ENCODE data around the gene CHCHD2.
A peak's percentile ranks its signal among the peaks of the same experiment; 100 is the strongest.

The CHCHD2 gene

GRCh38 chr7:56053379-56053778 is 52.9 kb downstream of the CHCHD2 start:
- H3K27me3 ChIP-seq (ENCODE audit: insufficient read depth, poor library complexity, severe bottlenecking), result no peaks in the 10 kb centered on the region
- no peak for TF ChIP-seq CTCF (IDR thresholded peaks at IDR 0.05; ENCODE audit: insufficient read depth, low read length)
- no peak for TF ChIP-seq POLR2AphosphoS5 (IDR thresholded peaks at IDR 0.05; ENCODE audit: low read depth)
- TF ChIP-seq GABPA (IDR thresholded peaks at IDR 0.05; ENCODE audit: low read depth), result no peak
- TF ChIP-seq SPI1 (IDR thresholded peaks at IDR 0.05; ENCODE audit: borderline replicate concordance, low read depth), result no peak
- TF ChIP-seq, protein P1, sequence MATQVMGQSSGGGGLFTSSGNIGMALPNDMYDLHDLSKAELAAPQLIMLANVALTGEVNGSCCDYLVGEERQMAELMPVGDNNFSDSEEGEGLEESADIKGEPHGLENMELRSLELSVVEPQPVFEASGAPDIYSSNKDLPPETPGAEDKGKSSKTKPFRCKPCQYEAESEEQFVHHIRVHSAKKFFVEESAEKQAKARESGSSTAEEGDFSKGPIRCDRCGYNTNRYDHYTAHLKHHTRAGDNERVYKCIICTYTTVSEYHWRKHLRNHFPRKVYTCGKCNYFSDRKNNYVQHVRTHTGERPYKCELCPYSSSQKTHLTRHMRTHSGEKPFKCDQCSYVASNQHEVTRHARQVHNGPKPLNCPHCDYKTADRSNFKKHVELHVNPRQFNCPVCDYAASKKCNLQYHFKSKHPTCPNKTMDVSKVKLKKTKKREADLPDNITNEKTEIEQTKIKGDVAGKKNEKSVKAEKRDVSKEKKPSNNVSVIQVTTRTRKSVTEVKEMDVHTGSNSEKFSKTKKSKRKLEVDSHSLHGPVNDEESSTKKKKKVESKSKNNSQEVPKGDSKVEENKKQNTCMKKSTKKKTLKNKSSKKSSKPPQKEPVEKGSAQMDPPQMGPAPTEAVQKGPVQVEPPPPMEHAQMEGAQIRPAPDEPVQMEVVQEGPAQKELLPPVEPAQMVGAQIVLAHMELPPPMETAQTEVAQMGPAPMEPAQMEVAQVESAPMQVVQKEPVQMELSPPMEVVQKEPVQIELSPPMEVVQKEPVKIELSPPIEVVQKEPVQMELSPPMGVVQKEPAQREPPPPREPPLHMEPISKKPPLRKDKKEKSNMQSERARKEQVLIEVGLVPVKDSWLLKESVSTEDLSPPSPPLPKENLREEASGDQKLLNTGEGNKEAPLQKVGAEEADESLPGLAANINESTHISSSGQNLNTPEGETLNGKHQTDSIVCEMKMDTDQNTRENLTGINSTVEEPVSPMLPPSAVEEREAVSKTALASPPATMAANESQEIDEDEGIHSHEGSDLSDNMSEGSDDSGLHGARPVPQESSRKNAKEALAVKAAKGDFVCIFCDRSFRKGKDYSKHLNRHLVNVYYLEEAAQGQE (IDR thresholded peaks at IDR 0.05; ENCODE audit: insufficient replicate concordance, low read depth), result no peak
- peak overlapping the region; percentile 25; the same call in 1 of the 2 replicates for H3K27ac ChIP-seq (replicated peaks)
- DNase-seq (ENCODE audit: low read depth in 1 of 2, low spot score in 1 of 2), result no peak
- H3K4me3 ChIP-seq (replicated peaks; ENCODE audit: insufficient read depth, low read length), result no peak overlapping the region
